Hepatocyte (in vitro differentiated cells): ENCODE data around the gene SRP19.

Experiments
- EZH2 ChIP-seq: fragments of 200-600 bp; sonication (generic); IDR thresholded peaks from 2 replicates; pipeline ENCODE4 v1.6.1; 2016; ENCODE audit warnings: antibody characterized with exemption, mild to moderate bottlenecking, borderline replicate concordance
- EZH2phosphoT487 ChIP-seq: fragments of 200-600 bp; sonication (generic); IDR thresholded peaks from one replicate; pipeline ENCODE4 v1.6.1; 2018; ENCODE audit warnings: antibody characterized with exemption, mild to moderate bottlenecking, low read depth, moderate library complexity; ENCODE audit not compliant: unreplicated experiment, severe bottlenecking
- TF ChIP-seq, protein P1 (sequence below): fragments of 200-600 bp; sonication (generic); IDR thresholded peaks from 2 replicates; pipeline ENCODE4 v1.5.1; 2016; ENCODE audit warnings: antibody characterized with exemption, mild to moderate bottlenecking; ENCODE audit not compliant: poor library complexity

DNA sequence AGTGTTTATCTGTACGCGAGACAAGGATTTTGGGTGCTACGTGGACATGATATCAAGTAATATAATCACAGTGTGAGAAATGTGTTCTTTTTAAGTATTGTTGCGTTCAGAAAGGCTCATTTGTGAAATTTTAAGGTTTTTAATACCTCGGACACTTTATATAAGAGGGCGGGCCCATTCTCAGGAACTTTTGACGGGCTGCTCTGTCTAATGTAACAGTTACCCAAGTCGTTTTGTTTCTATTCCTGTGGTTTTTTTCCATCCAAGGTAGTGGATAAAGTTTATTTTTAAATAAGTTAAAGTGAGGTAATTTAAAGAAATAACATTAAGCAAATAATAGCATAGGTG, 525 bp downstream of the SRP19 start:
- TF ChIP-seq, protein P1, sequence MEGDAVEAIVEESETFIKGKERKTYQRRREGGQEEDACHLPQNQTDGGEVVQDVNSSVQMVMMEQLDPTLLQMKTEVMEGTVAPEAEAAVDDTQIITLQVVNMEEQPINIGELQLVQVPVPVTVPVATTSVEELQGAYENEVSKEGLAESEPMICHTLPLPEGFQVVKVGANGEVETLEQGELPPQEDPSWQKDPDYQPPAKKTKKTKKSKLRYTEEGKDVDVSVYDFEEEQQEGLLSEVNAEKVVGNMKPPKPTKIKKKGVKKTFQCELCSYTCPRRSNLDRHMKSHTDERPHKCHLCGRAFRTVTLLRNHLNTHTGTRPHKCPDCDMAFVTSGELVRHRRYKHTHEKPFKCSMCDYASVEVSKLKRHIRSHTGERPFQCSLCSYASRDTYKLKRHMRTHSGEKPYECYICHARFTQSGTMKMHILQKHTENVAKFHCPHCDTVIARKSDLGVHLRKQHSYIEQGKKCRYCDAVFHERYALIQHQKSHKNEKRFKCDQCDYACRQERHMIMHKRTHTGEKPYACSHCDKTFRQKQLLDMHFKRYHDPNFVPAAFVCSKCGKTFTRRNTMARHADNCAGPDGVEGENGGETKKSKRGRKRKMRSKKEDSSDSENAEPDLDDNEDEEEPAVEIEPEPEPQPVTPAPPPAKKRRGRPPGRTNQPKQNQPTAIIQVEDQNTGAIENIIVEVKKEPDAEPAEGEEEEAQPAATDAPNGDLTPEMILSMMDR: no peak
- no peak for TF ChIP-seq EZH2phosphoT487
- no peak for TF ChIP-seq EZH2
